Urinary bladder (tissue), 4 donors: Measurements from ENCODE around the gene AQP11. TPM values are rescaled to one million over a fixed set of nuclear protein-coding genes. Genes with fewer than 3 reads are reported as not detected.

Source experiments
- DNase-seq: peaks from one replicate; pipeline ENCODE4 v3.0.0-alpha.2; 2015; ENCODE audit errors: extremely low spot score
- H3K27ac ChIP-seq: one replicate; pipeline ENCODE4 v1.5.1; 2013; ENCODE audit warnings: low read depth, mild to moderate bottlenecking, moderate library complexity
- H3K36me3 ChIP-seq: one replicate; pipeline ENCODE4 v1.6.1; 2013; ENCODE audit warnings: mild to moderate bottlenecking, moderate library complexity; ENCODE audit not compliant: insufficient read depth
- H3K4me1 ChIP-seq: one replicate; pipeline ENCODE4 v1.6.1; 2013; ENCODE audit warnings: mild to moderate bottlenecking, moderate library complexity; ENCODE audit not compliant: insufficient read depth
- H3K4me3 ChIP-seq: one replicate; pipeline ENCODE4 v1.5.1; 2013; ENCODE audit warnings: low read depth, low read length
- WGBS: extraction: QIAGEN DNeasy Blood & Tissue Kit; methylation state at CpG from one replicate; pipeline ENCODE4 v1.1.7; 2013; 5-methylcytosine and 5-hydroxymethylcytosine counted together
- polyA plus RNA-seq: library from polyadenylated mRNA; stranded (reverse); fragments of 200-250 nt; gene quantifications from one replicate; pipeline ENCODE4 v1.2.3, GENCODE V29; 2013
- small RNA-seq: library from RNA; depleted of rRNA; stranded (forward); fragments of <200 nt; gene quantifications from one replicate; pipeline ENCODE3, GENCODE V24; 2014
- total RNA-seq: library from RNA; depleted of rRNA; stranded (reverse); fragments of >200 nt; gene quantifications from one replicate; pipeline ENCODE4 v1.2.3, GENCODE V29; 2014
- donor health status: healthy with polysubstance abuse.
- donor health status: healthy.

The AQP11 gene
- total and polyA plus RNA-seq, 2 donors, result 0.66 to 2.5 TPM

DNA sequence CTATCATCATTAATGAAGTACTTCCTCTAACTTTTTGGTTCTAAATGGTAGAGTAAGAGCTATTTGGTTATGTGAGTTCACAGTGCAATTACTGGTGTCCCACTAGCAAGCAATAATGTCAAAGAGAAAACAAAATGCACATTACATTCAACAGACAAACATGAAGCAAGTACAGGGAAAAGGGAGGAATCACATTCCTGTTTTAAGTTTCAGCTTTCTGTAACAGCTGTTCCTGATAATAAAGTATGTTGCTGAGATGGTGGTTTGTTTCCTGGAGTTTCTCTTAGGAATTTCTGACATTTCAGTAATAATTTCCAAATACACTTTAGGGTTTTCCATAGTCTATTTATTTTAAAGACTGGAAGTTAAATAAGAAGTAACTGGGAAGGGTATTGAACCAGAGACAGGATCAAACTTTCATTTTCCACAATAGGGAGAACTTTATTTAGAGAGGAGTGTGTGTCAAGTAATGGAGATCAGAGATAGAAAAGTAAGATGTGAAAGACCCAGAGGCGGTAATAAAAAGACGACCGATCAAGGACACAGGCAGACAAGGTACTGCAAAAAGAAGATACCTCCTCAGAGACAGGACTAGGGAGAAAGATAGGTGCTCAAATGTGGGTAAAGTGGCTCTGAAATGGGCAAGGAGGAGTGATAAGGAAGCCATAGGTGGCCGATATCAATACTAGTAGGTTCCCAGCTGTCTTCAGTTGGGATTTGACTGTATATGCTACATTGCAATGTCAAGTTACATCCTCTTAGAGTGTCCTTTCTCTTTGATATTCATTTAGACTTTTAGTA lies 68.7 kb downstream of the AQP11 start:
- Histone ChIP-seq H3K4me1 (no peaks in the 10 kb centered on the region), H3K27ac (no peak overlapping the region), H3K4me3 (no peak overlapping the region), H3K36me3 (no peaks in the 10 kb centered on the region)
- 77% methylated on average over 4 of the region's 4 CpGs for WGBS
- no peak for DNase-seq

Small RNA genes lying within 50 kb of the gene (small RNA-seq; reads per million reads assigned to genes)
- not detected for gene RNU7-59P

Other genes starting within 250 kb of the AQP11 start
- 46.6 TPM for gene PAK1, start 115.9 kb upstream of the AQP11 start, total RNA-seq
- gene PAK1, start 115.9 kb upstream of the AQP11 start, polyA plus RNA-seq, result 26.2 TPM
- 187 TPM for gene CLNS1A, start 47.8 kb downstream of the AQP11 start, total RNA-seq
- gene CLNS1A, start 47.8 kb downstream of the AQP11 start, polyA plus RNA-seq, result 97.0 TPM
- gene RSF1, start 230.8 kb downstream of the AQP11 start, total RNA-seq, result 81.1 TPM
- gene RSF1, start 230.8 kb downstream of the AQP11 start, polyA plus RNA-seq, result 20.5 TPM
- 24.6 TPM for gene AAMDC, start 231.2 kb downstream of the AQP11 start, total RNA-seq
- gene AAMDC, start 231.2 kb downstream of the AQP11 start, polyA plus RNA-seq, result 74.5 TPM